Stomach (tissue), 9 donors: ENCODE measurements around the gene CES3. TPM values are rescaled to one million over a fixed set of nuclear protein-coding genes. Genes with fewer than 3 reads are reported as not detected.
"Not testable (repeated sequence)": the region's sequence is repeated elsewhere in the genome, so short reads cannot be mapped to it uniquely, and the experiment has no call there.

Source experiments
- DNase-seq, 2 donors: peaks; one replicate each; pipeline versions ENCODE4 v3.0.0 to v3.0.0-alpha.2; 2013 to 2019
- H3K27ac ChIP-seq, 5 donors: fragments of 200-600 bp in 4 of 5; sonication (generic) in 4 of 5; one replicate each; pipeline ENCODE4 v1.5.1; 2013 to 2019; ENCODE audit warnings: mild to moderate bottlenecking in 1 of 5, moderate library complexity in 1 of 5
- H3K27me3 ChIP-seq, 3 donors: fragments of 200-600 bp; sonication (generic); one replicate each; pipeline ENCODE4 v1.5.1; 2017 to 2019; ENCODE audit warnings: mixed run types in 1 of 3
- H3K36me3 ChIP-seq, 4 donors: fragments of 200-600 bp; sonication (generic); 1 replicate in 3 of 4; 2 replicates in 1 of 4; pipeline ENCODE4 v1.5.1; 2016 to 2019
- H3K4me1 ChIP-seq, 4 donors: fragments of 200-600 bp; sonication (generic); one replicate each; pipeline ENCODE4 v1.5.1; 2016 to 2019
- H3K4me3 ChIP-seq, 4 donors: fragments of 200-600 bp; sonication (generic) in 3 of 4; one replicate each; pipeline ENCODE4 v1.5.1; 2016 to 2019; ENCODE audit warnings: mild to moderate bottlenecking in 1 of 4
- H3K9me3 ChIP-seq, 4 donors: fragments of 200-600 bp; sonication (generic); one replicate each; pipeline ENCODE4 v1.5.1; 2016 to 2019
- CTCF ChIP-seq, 7 experiments: fragments of 450-650 bp in 4 of 7; fragments of 200-600 bp in 3 of 7; sonication (generic) in 3 of 7; IDR thresholded peaks; one replicate each; pipeline ENCODE4 v1.5.1; 2016 to 2019; ENCODE audit warnings: antibody characterized with exemption in 7 of 7, control low read depth in 2 of 7, mild to moderate bottlenecking in 1 of 7
- EP300 ChIP-seq: sonication (generic); formaldehyde crosslinking; IDR thresholded peaks from one replicate; pipeline ENCODE4 v1.6.1; 2017; ENCODE audit warnings: antibody characterized with exemption
- POLR2A ChIP-seq, 4 donors: fragments of 450-650 bp; IDR thresholded peaks; one replicate each; pipeline ENCODE4 v1.6.1; 2016; ENCODE audit warnings: antibody characterized with exemption in 4 of 4, control low read depth in 2 of 4, mild to moderate bottlenecking in 1 of 4, moderate library complexity in 1 of 4
- POLR2AphosphoS5 ChIP-seq, 3 donors: sonication (generic); formaldehyde crosslinking; IDR thresholded peaks; one replicate each; pipeline ENCODE4 v1.6.1; 2016; ENCODE audit warnings: antibody characterized with exemption in 3 of 3
- WGBS, 5 donors: extraction: QIAGEN DNeasy Blood & Tissue Kit in 3 of 5; methylation state at CpG; one replicate each; pipeline versions ENCODE4 v1.1.5 to v1.1.7; 2013 to 2018; 5-methylcytosine and 5-hydroxymethylcytosine counted together
- intact Hi-C: fragments of 100-400 bp; cut with DNase I; formaldehyde crosslinking; loops from one replicate; pipeline ENCODE4 v1.15.1; 2023; ENCODE audit warnings: low total_unique reads
- polyA plus RNA-seq, 3 donors: library from polyadenylated mRNA; stranded (reverse); fragments of 200-250 nt; gene quantifications; one replicate each; pipeline ENCODE4 v1.2.3, GENCODE V29; 2013
- total RNA-seq, 5 donors: library from RNA; depleted of rRNA; stranded (reverse); fragments of >200 nt; gene quantifications; one replicate each; pipeline versions ENCODE4 v1.1.0 to v1.2.3, GENCODE V29; 2014 to 2016
- donor health status: healthy with polysubstance abuse.
- donor health status: Bipolar disorder and iron deficiency.
- donor health status: healthy.

The CES3 gene
- total and polyA plus RNA-seq, 8 donors: 0.37 to 145 (median 2.9) TPM; not detected in 2

- Histone ChIP-seq H3K27ac (peak overlapping the region in 1 of 5 donors; percentile 4), H3K36me3 (peaks cover 0 to 19% (median 11%) of the 10 kb centered on the region in 4 donors), H3K4me3 (no peak overlapping the region), H3K9me3 (no peaks in the 10 kb centered on the region), H3K4me1 (peaks cover 29 to 64% (median 42%) of the 10 kb centered on the region in 4 donors), H3K27me3 (no peaks in the 10 kb centered on the region)
- 63 to 77% (median 66%) methylated on average over 4 of the region's 4 CpGs for WGBS, 5 donors
- DNase-seq: peak in 1 of 2 donors; percentile 28
- TF ChIP-seq POLR2AphosphoS5 (IDR thresholded peaks at IDR 0.05) (no peak), EP300 (no peak), CTCF (IDR thresholded peaks at IDR 0.05) (no peak), POLR2A (IDR thresholded peaks at IDR 0.05) (no peak)
- intact Hi-C loops: no loop called here
These were observed 29.0 kb upstream of the CES3 start for GRCh38 chr16:66932076-66932475.

- H3K27ac ChIP-seq: peak overlapping the region; percentile 88 to 95 (median 94)
- WGBS, 5 donors: 0 to 6% (median 2%) methylated on average over 8 to 12 of the region's 12 CpGs
- H3K36me3 ChIP-seq: peaks cover 0 to 33% (median 26%) of the 10 kb centered on the region in 4 donors
- TF ChIP-seq POLR2AphosphoS5 (IDR thresholded peaks at IDR 0.05) (no peak), POLR2A (IDR thresholded peaks at IDR 0.05) (no peak), CTCF (IDR thresholded peaks at IDR 0.05) (no peak), EP300 (no peak)
- H3K4me3 ChIP-seq: peak overlapping the region; percentile 89 to 97 (median 92)
- H3K27me3 ChIP-seq: no peaks in the 10 kb centered on the region
- intact Hi-C loops: no loop called here
- no peak for DNase-seq
- H3K4me1 ChIP-seq: peaks cover 29 to 64% (median 53%) of the 10 kb centered on the region in 4 donors
- no peaks in the 10 kb centered on the region for H3K9me3 ChIP-seq
These were observed 27.3 kb upstream of the CES3 start for GRCh38 chr16:66933776-66934137.

GRCh38 chr16:66934138-66934838 lies 26.8 kb upstream of the CES3 start, which contains the start of gene CIAO2B:
TSS of gene CIAO2B (minus strand) at chr16:66934402. CDS start at chr16:66934364, 38 bp downstream.
- no peaks in the 10 kb centered on the region for H3K27me3 ChIP-seq
- DNase-seq: peak; percentile 92 to 97
- peaks cover 29 to 64% (median 53%) of the 10 kb centered on the region in 4 donors for H3K4me1 ChIP-seq
- intact Hi-C loops: no loop called here
- H3K9me3 ChIP-seq: no peaks in the 10 kb centered on the region
- peak within 1 kb of the TSS; percentile 88 to 95 (median 94) for H3K27ac ChIP-seq
- H3K4me3 ChIP-seq: peak within 1 kb of the TSS; percentile 89 to 97 (median 92)
- WGBS, 5 donors: 0 to 1% (median 0%) methylated on average over 26 to 76 of the region's 76 CpGs
- peaks cover 0 to 38% (median 32%) of the 10 kb centered on the region in 4 donors for H3K36me3 ChIP-seq
- TF ChIP-seq CTCF (IDR thresholded peaks at IDR 0.05): no peak
- TF ChIP-seq POLR2AphosphoS5 (IDR thresholded peaks at IDR 0.05): peak; percentile 98 to 100 (median 99)
- no peak for TF ChIP-seq EP300
- peak in 2 of 4 donors; percentile 56 to 63 for TF ChIP-seq POLR2A (IDR thresholded peaks at IDR 0.05)

- DNase-seq, intact Hi-C loops, H3K9me3 ChIP-seq, H3K27me3 ChIP-seq: not testable (repeated sequence)
- 1 to 3% (median 2%) methylated on average over 16 to 24 of the region's 24 CpGs for WGBS, 5 donors
- H3K4me1 ChIP-seq: peaks cover 29 to 64% (median 53%) of the 10 kb centered on the region in 4 donors
- peaks cover 4 to 44% (median 37%) of the 10 kb centered on the region in 4 donors for H3K36me3 ChIP-seq
- H3K4me3 ChIP-seq: peak overlapping the region; percentile 89 to 97 (median 92)
- H3K27ac ChIP-seq: peak overlapping the region; percentile 88 to 95 (median 94)
These were observed 26.2 kb upstream of the CES3 start for GRCh38 chr16:66934839-66935313.
